ENCODE data around the gene SUPT6H.
A peak's percentile ranks its signal among the peaks of the same experiment; 100 is the strongest.
"Not testable (repeated sequence)": the region's sequence is repeated elsewhere in the genome, so short reads cannot be mapped to it uniquely, and the experiment has no call there.

Gene SUPT6H

DNA sequence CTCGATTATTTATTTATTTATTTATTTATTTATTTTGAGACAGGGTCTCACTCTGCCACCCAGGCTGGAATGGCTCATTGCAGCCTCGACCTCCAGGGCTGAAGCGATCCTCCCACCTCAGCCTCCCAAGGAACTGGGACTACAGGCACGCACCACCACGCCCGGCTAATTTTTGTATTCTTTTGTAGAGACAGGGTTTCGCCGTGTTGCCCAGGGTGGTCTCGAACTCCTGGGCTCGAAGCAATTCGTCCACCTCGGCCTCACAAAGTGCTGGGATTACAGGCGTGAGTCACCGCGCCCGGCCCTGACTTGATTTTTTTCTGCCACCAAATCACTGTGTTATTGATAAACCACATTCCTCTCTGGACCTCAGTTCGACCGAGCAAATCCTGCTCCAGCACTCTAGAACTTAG lies 57.0 kb downstream of the SUPT6H start:
- no peak for DNase-seq (ENCODE audit: low spot score)

DNA sequence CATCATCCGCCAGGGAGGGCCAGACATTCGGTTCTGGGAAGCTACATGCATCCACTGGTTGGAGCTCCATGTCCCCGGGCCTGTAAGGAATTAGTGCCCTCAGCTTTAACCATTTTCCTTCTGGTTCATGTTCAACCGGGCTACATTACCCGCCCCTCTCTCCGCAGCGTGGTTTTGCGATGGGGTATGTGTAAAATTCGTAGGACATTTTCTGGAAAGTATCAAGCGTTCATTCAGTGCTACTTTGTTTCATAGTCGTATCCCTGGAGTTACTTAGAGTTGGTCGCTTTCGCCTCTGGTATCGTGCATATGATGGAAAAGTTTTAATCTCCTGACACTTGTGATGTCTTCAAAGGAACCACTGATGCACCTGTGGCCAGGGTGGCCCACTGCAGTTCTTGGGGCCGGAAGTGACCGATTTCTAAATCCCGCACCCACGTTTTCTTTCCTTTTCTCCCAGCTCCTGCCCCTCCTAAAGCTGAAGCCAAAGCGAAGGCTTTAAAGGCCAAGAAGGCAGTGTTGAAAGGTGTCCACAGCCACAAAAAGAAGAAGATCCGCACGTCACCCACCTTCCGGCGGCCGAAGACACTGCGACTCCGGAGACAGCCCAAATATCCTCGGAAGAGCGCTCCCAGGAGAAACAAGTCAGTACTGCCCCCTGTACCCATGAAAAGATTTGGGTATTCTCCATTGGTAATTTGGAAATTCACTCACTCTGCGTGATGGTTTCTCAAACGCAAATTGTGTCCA lies 58.4 kb downstream of the SUPT6H start:
- DNase-seq (ENCODE audit: low spot score) = no peak

DNA sequence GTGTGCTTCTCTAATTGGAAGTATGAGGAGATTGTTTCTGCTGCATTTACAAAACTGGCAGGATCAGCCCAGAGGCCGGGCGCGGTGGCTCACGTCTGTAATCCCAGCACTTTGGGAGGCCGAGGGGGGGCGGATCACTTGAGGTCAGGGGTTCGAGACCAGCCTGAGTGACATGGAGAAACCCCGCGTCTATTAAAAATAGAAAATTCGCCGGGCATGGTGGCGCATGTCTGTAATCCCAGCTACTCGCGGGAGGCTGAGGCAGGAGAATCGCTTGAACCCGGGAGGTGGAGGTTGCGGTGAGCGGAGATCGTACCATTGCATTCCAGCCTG lies 59.0 kb downstream of the SUPT6H start:
- not testable (repeated sequence) for DNase-seq (ENCODE audit: low spot score)

DNA sequence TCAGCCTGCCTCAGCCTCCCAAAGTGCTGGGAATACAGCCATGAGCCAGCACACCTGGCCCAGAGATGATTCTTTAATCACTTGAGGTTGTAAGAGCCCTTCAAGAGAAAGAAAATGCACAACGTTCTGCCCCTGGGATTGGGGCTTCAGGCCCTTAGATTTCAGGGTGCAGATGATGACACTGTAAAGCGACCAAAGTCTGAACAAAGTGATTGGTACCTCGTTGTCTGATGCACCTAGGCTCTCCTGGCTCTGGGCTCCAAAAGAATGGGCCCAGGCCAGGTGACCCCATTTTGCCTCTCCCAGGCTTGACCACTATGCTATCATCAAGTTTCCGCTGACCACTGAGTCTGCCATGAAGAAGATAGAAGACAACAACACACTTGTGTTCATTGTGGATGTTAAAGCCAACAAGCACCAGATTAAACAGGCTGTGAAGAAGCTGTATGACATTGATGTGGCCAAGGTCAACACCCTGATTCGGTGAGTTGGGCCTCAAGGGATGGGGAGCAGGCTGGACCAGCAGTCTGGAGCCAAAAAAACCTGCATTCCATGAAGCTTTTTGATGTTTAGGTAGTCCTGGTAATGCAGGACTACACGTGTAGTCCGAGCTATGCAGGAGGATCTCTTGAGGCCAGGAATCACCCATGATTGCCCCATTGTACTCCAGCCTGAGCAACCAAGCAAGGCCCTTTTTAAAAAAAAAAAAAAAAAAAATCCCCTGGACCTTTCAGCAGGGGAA lies 60.6 kb downstream of the SUPT6H start:
- DNase-seq (ENCODE audit: low spot score) = no peak

DNA sequence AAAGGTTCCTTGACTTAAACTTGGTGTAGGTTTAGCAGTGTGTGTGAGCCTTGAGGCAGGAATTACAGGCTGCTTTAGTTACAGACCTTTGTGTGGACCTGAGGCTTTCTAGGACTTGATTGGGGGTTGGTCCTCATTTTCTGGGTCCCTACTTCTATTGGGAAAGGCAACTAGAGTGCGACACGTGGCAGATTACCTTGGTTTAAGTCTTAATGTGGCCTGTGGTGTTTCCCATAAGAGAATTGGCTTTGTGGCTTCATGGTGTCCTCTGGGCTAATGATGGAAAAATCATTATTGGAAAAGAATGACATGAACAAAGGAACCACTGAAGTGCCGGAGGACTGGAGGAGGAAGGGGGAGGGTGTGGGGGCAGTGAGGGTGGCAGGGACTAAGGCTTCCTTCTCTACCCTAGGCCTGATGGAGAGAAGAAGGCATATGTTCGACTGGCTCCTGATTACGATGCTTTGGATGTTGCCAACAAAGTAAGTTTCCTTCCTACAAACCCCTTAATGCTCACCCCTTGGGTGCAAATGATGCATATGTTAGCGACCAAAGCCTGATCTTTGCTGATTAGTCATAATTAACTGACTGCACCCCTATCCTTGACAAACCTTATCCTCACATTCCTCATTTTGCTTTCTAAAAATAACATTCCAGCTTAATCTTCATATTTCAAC lies 61.3 kb downstream of the SUPT6H start:
- DNase-seq (ENCODE audit: low spot score) = no peak

GRCh38 chr17:28723836-28724499 lies 62.0 kb downstream of the SUPT6H start:
- DNase-seq (ENCODE audit: low spot score) = not testable (repeated sequence)

DNA sequence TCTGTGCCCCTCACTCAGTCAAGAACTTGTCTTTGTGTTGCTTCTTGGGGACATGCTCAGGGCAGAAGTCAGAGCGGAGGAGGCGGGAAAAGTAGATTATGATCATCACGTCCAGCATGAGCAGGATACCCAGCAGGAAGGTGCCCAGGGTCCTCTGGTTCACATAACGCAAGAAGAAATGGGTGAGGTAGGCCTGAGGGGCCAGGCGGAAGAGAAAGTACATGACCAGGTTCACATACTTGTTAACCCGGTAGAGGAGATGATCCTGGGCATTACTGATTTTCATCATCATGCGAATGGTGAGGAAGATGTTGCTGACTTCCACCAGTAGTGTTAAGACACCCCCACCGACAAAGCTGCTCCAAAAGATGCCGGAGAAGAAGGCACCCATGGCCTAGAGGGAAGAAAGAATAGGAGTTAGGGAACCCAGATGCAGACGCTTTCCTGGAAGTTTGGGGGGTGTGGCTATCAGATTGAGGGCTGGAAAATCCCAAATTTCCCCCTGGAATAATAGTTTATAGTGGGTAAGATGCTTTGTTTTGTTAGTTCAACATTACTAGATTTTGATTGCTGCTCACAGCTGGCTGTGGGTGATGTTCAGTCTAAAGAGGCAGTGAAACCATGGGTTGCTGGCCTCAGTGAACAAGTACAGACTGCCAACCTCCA lies 62.6 kb downstream of the SUPT6H start:
- no peak for DNase-seq (ENCODE audit: low spot score)

GRCh38 chr17:28725166-28725659 lies 63.2 kb downstream of the SUPT6H start:
- no peak for DNase-seq (ENCODE audit: low spot score)

DNA sequence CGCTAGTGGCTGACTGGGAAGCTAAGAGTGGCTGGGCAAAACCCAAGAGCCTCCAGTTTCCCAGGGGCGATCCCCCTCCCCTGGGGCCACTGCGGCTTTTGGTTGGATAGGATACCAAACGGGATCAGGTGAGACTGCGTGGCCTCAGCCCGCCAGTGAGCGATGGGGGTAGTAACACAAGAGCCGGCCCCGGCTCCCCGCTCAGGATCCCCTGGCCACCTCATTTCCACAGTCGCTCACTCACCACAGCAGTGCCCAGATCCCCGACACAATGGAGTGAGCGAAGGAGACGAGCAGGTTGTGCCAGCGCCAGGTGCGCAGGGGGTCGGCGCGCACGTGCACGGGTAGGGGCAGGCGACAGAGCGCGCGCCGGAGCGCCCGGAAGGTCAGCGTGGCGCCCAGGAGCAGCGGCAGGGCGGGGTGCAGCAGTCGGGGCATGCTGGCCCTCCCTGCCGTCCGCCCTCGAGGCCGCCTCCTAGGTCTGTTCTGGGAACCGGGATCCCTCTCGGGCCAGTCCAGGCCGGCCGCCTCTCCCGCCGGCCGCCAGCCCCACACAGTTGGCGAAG lies 63.7 kb downstream of the SUPT6H start:
- no peak for DNase-seq (ENCODE audit: low spot score)

- peak; percentile 93 for DNase-seq (ENCODE audit: low spot score)
Measured at GRCh38 chr17:28726226-28726626, 64.2 kb downstream of the SUPT6H start, which contains the start of gene TLCD1. TLCD1 (minus strand) TSS chr17:28726233; CDS start chr17:28726097, 136 bp downstream.

DNA sequence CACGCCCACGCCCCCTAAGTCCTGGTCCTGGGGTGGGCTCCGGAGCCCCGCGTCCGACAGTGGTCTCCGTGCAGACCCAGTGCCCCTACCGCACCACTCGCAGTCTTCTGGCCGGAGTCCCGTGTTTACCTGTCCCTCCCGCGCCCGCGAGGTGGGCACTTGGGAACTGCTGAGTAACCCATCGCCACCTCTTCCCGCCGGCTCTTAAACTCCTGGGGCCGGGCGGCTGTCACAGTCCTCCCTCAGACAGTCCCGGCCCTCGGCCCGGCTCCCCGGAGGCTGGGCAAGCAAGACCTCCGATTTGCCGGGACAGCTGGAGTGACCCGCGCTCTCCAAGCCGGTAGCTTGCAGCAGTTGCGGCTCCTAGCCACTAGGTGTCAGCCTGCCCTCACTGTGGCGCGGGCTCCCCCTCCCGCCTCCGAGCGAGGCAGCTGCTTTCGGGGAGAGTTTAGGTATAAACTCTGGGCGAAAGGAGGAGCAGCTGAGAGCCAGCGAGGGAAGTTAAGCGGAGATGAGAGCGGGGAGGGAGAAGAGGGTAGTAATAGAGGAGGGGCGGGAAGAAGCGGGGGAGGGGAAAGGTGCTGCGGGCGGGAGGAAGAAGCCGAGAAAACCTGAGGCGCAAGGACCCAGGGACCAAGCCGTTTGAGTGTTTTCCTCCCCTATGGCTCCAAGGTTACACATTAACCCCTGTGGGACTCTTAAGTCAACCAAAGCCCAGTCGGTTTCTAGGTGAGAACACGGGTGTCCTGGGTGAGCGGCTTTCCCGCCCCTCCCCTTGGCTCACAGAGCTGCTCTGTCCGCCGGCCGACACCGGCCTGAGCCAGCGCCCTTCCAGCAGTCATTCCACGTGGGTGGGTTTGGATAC lies 64.9 kb downstream of the SUPT6H start:
- peak; percentile 90 for DNase-seq (ENCODE audit: low spot score)

DNA sequence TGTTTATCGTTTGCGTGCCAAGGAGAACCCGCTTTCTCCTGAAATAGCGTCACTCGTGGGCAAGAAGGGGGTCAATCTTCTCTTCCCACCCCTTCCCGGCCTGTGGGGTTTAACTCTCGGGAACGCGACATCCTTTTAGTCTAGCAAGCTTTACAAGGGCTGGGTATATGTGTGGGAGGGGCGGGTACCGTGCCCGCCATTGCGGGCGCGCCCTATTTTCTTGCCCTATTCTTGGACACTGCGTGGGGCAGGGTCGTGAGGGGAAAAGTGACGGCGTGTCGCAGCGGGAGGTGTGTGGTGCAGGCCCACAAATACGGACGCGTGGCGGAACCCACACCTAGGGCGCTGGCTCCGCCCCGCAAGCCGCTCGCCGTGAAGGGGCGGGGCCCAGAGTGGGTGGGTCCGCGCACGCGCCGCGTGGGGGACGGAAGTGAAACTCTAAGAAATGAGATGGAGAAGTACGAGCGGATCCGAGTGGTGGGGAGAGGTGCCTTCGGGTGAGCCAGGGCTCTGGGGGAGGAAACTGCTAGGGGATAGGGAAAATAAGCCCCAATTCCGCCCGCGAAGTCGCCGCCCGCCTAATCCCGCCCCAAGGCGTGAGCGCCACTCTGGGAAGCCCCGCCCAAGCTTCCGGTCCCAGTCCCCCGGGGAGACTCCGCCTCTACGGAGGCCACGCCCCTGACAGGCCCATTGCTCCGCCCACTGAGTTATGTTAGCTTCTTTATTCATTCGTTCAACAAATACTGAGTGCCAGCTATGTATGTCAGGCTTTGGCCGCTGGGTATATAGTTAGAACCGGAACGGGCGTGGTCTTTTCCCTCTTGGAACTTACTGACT lies 66.6 kb downstream of the SUPT6H start, which contains the start of gene NEK8:
Gene NEK8, plus strand, starts transcription at position 425 of the 837 bp plus-strand sequence. Its CDS starts 26 bp downstream, at position 451.
- DNase-seq (ENCODE audit: low spot score) = peak; percentile 96

GRCh38 chr17:28729950-28730330 lies 67.9 kb downstream of the SUPT6H start:
- DNase-seq (ENCODE audit: low spot score) = no peak

DNA sequence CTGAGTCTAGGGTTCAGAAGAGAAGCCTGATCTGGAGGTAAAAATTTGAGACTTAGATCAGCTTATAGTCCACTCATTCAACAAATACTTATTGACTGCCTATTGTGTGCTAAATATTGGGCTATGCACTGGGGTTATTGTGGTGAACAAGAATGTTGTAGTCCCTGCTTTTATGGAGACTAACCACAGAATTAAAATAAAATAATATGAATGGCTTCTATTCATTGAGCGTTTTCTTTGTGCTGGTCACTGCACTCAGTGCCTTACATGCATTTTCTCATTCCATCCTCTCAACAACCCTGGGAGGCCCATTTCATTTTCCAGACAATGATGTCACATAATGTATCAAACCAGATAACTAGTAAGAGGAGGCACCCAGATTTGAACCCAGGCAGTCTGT lies 71.3 kb downstream of the SUPT6H start:
- DNase-seq (ENCODE audit: low spot score) = no peak

DNA sequence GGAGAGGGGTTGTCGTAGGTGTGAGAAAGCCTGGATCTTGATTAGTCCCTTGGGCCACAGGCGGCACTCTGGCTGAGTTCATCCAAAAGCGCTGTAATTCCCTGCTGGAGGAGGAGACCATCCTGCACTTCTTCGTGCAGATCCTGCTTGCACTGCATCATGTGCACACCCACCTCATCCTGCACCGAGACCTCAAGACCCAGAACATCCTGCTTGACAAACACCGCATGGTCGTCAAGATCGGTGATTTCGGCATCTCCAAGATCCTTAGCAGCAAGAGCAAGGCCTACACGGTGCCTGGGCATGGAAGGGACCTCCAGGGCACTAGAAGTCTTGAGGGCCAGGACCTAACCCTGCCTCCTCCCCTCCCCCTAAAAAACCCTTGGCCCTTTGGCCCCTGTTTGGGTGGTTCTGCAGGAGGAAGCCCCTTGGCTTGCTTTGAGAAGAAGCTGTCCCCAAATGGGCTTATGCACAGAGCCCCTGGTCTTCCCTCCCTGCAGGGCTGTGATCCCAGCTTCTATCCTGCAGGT lies 72.8 kb downstream of the SUPT6H start:
- DNase-seq (ENCODE audit: low spot score) = no peak

DNA sequence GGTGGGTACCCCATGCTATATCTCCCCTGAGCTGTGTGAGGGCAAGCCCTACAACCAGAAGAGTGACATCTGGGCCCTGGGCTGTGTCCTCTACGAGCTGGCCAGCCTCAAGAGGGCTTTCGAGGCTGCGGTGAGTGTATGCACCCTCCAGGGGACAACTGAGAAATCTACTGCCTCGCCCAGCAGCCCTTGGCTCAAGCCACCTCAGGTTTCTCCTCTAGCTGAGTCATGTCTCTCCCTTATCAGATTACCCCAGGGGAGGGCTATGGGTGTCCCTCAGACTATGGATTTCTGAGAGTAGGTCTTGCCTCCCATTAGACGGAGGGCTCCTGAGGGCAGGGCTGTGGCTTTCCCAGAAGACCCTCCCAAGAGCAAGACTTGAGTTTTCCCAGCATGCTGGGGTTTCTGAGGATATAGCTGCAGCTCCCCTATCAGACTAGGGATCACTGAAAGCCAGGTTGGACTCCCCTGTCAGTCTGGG lies 73.3 kb downstream of the SUPT6H start:
- no peak for DNase-seq (ENCODE audit: low spot score)

DNA sequence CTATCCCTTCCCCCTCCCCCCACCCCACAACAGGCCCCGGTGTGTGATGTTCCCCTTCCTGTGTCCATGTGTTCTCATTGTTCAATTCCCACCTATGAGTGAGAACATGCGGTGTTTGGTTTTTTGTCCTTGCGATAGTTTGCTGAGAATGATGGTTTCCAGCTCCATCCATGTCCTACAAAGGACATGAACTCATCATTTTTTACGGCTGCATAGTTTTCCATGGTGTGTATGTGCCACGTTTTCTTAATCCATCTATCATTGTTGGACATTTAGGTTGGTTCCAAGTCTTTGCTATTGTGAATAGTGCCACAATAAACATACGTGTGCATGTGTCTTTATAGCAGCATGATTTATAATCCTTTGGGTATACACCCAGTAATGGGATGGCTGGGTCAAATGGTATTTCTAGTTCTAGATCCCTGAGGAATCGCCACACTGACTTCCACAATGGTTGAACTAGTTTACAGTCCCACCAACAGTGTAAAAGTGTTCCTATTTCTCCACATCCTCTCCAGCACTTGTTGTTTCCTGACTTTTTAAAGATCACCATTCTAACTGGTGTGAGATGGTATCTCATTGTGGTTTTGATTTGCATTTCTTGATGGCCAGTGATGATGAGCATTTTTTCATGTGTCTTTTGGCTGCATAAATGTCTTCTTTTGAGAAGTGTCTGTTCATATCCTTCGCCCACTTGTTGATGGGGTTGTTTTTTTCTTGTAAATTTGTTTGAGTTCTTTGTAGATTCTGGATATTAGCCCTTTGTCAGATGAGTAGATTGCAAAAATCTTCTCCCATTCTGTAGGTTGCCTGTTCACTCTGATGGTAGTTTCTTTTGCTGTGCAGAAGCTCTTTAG lies 74.1 kb downstream of the SUPT6H start:
- not testable (repeated sequence) for DNase-seq (ENCODE audit: low spot score)

DNA sequence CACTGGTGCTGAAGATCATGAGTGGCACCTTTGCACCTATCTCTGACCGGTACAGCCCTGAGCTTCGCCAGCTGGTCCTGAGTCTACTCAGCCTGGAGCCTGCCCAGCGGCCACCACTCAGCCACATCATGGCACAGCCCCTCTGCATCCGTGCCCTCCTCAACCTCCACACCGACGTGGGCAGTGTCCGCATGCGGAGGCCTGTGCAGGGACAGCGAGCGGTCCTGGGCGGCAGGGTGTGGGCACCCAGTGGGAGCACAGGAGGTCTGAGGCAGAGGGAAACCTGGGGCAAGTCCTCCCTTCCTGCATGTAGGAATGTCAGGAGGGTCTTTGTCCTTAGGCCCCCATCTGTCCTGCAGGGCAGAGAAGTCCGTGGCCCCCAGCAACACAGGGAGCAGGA lies 75.3 kb downstream of the SUPT6H start:
- no peak for DNase-seq (ENCODE audit: low spot score)

Data from GM03348 (cell line).